ENCODE results near the gene UHRF1.

DNA sequence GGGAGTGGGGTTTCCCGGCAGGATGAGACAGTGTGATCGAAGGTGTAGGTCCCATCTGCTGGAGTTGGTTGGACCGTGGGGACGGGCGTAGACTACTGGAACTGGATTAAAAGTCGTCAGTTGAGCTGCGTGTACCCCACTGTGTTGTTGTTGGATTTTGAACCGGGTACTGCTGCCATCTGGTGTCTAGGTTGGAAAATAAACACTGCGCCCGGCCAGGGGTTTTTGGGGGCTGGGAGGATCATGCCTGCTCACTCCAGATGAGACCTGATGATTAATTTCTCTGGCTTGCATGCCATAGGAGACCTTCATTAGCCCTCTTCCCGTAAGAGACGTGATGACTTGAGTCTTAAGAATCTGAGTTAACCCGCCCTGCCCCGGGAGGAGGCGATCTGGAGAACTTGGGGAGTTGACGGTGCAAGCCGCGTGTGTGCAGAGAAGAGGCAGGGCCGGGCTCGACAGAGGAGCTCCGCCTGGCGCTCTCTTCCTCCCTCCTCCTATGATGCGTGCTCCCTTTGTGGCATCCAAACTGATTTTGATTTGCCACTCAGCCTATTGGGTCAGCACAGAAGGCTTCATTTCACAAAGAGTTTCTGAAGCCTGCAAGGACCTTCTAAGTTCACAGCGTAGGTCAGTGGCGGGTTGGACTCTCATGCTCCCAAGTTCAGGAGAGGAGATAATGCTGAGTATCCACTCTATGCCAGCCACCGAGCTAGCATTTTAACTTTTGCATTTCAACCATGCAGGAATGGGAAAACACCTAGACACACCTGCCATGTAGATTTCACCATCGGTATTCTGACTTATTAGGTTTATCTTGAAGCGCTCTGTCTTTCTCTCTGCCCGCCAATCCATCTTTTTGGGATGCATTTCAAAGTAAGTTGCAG lies 2.7 kb downstream of the UHRF1 start:
- no peak for TF ChIP-seq POLR2AphosphoS5 (IDR thresholded peaks at IDR 0.05; ENCODE audit: borderline replicate concordance, low read depth, low read length)
- TF ChIP-seq EZH2 (IDR thresholded peaks at IDR 0.05): no peak
